Stimulated activated CD8-positive, alpha-beta memory T cell treated with anti-CD3 and anti-CD28 coated beads, Interleukin-2, amount 100 ng/mL, for 1 hour (primary cell): ENCODE results near the gene ABHD14A.

Experiments used
- DNase-seq, 2 donors: peaks; one replicate each; pipeline ENCODE4 v3.0.0-alpha.2; 2020; ENCODE audit warnings: low read depth in 2 of 2

Gene ABHD14A

DNA sequence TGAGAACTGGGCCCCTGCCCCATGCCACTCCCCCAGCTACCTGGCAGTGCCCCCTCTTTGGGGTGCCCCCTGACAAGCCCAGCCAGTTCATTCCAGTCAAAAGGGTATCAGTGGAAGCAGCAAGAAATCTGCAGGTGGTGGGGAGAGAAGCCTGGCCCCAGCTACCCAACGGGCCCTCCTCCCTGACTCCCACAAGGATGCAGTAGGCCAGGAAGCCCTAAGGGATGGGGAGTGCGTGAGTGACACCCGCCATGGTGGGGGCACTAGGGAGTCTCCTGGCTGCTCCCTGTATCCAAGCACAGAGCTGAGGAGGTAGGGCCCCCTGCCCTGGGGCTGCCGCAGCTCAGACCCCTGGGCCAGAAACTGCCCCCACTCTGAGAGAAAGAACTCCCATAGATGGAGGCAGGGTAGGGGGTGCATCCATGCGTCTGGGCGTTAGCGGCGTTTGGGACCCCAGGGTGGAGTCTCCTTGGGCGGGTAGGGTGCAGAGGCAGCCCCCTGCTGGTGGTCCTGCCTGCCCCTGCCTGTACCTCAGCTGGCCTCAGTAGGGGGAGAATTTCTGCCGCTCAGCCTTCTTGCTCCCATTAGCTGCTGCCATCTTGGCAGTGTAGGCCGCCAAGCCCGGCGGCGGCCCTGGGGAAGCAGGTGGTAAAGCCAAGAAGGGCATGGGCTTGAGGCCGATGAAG, 17.2 kb upstream of the ABHD14A start:
- no peak for DNase-seq

DNA sequence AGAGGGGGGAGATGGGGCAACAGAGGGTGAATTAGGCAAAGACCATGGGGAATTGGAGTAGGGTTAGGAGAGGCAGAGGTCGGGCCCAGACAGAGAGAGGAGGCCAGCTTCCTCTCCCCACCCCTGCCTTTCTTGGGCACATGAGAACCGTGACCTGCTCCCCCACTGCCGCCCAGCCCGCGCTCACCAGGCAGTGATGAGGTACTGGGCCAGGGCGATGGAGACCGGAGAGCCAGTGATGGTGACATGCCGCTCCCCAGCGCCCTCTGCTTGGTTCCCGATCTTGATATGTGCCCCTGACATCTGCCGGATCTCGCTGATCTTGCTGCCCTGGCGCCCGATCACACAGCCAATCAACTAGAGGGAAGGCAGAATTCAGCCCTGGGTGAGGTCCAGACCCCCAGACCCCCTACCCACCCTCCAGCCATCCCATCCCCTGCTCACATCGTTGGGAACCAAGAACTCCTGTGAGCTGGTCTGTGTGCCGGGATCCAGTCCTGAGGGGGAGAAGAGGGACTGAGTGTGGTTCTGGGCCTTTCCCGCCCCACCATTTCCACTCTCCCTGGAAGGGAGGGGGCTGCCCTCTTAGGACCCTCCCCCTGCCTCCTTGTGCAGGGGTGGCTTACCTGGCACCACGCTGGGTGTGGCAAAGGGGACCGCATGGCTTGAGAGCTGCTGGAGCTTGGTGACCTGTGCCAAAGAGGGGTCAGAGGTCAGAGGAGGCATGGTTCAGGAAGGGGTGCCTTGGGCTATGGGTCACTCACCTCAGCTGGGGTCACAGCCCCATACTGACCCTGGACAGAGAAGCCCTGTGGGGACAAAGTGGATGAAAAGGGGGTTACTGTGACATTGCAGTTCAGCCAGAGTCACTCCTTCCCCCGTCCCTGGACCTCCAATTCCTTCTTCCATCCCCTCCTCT, 16.0 kb upstream of the ABHD14A start:
- no peak for DNase-seq

DNA sequence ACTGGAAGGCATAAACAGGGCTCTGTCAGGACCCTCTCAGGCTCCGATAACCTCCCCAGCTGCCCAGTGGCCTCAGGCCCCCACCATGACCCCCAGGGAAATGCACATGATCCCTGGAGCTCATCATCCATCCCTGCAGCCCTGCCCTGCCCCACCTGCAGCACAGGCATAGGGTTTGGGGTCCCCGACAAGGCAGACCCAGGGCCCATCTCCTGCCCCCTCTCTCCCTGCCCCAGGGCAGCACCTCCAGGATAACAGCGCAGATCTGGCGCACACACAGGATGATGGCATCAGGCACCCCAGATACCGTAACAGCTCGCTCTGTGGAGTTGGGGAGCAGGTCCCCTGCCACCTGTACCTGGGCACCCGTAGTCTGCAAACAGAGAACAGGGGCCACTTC, 15.2 kb upstream of the ABHD14A start:
- no peak for DNase-seq

DNA sequence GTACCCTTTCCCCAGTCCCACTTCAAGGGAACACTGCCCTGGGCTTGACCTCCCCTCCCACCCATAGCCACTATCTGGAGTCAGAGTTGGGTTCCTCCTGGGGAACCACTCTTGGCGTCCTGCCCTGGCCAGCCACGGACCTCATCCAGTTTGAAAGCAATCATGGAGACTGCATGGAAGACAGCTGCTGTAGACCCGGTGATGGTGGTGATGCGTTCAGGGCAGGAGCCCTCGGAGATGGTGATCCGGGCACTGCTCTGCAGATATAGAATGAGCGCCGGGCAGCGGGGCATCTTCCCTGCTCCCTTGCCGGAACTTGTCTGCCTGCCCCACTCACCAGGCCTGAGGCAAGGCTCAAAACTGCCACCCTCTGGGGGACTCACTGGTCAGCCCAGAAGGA, 14.5 kb upstream of the ABHD14A start:
- no peak for DNase-seq

DNA sequence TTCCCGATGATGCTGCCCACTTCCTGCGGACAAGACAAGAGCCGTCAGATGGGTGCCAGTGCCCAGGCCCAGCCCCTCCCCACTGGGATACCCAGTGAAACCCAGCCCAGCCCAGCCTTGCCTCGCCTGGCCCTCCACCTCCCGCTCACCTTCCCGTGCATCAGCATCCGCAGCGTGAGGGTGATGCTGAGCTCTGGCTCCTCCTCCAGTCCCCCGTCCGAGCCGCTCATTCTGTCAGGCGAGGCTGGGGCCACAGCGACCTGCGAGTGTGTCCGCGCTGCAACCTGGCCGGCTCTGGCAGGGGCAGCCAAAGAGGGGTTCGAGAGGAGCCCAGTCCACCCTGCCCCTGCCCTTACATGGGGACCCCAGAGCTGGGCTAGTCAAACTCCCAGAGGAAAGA, 13.9 kb upstream of the ABHD14A start:
- DNase-seq, result no peak

DNA sequence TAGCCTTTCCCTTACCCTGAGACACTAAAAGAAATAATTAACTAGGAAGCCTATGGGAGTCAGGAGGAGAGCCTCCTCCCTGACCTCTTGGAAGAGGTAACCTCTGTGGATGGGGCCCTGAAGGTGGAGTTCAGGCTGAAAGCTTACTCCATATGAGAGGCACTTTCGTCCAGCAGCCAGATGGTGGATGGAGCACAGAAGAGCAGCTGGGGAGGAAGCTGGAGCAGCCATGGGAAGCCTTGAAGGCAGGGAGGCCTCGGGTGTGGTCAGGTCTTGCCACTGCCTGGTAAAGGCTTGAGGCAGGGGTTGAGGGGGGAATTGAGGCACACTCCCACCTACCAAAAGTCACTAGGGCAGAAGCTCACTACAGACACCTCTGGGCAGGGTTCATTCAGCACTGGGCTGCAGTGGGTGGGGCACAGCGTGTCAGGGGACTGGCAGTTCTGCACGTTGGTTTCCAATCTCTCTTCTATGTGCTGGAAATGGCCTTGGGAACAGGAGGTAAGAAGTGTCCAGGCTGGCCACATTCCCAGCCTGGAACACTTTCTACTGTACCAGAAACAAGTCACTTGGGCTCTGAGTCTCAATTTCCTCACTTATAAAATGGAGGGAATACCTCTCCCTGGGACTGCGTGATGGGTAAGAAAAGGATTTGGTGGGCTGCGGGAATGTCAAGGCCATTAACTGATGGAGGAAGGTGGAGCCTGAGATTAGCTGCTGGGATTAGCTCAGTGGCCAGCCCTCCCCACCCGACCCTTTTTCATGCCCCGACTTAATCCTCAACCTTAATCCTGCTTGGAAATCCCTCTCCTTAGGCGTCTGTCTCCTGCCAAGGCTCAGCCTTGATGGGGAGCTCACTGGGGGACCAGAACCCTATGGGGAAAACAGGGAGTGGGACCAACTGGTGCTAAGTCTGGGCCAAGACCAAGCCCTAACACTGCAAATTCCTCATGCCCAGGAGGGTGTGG, 13.0 kb upstream of the ABHD14A start:
- DNase-seq, result no peak

DNA sequence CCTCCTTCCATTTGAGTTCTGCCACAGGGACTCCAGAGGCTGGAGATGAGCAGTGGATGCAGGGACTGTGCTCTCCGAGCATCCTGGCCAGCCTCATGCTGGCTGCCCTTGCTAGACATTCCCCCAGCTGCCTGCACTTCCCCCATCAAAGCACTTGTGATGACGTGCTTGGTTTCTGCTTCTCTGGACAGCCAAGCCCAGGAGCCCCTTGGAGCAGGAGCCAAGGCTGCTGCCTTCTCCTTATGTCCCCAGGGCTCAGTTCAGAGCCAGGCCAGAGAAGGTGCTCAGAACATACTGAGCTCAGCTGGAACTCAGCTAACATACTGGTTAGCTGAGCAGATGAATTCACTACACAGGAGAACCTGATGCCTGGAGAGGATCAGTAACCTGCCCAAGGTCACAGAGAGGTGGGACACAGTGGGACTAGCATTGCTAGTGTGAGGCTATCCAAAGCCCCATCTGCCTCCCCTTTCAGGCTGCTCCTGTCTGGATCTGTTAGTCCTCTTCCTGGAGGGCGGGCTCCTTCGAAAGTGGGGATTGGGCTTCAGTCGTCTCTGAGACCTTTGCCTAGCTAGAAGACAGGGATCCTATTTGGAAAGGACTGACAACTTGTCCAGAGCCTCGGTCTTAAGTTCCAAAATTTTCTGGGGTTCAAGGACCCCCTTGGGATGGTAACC, 11.9 kb upstream of the ABHD14A start:
- DNase-seq, result no peak

DNA sequence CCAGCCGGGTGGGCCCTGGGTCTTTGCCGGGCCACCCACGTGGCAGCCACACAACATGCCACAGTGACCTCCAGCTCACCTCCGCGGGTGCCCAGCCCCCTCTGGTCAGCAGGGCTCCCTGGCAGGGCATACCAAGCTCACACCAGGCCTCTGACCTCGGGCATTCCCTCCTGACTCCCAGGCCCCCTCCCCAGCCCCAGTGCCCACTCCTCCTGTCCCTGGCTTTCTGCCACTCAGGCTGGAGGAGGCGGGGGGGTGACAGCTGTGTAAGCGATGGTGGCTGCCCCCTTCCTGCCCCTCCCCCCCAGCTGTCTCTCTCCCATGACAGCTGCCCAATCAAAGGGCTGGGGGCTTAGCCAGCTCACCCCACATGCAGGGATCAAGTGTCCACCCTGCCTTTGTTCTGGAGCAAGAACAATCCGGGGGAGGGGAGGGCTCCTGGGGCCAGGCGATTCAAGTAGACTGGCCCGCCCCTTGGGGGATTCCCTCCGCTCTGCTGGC, 10.9 kb upstream of the ABHD14A start:
- DNase-seq, result no peak

DNA sequence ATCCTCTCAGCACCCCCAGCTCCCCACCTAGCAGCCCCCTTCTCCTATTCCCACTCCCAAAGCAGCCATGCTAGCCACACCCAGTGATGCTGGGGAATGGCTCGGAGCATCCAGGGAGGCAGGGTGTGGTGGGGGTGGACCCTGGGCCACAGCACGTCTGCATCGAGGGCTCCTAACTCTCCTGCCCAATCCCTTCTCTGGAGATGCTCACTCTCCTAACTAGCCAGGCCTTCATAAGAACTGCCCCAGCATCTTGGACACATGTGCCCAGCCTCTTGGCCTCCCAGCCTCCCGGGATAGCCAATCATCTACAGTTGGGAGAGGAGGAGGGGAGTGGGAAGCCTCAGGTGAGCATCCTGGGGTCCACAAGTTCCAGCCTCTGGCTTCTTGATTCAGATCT, 10.3 kb upstream of the ABHD14A start:
- DNase-seq, result no peak

DNA sequence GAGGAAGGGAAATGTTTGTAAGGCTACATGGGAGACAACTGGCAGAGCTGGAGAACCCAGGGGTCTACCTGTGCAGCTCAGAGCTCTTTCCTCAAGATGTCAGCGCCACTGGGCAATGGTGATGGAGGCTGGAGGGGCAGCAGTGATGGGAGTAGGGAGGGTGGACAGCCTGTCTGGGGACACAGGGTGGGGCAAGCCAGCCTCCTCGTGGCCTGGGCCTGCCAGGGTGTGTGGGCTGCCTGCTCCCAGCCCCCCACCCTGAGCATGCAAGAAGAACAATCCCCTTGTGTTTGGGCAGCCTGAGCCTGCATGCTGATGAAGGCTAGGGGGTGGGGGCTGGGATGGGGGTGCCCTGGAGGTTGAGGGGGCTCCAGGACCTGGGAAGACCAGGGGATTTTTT, 8.8 kb upstream of the ABHD14A start:
- DNase-seq, result no peak

DNA sequence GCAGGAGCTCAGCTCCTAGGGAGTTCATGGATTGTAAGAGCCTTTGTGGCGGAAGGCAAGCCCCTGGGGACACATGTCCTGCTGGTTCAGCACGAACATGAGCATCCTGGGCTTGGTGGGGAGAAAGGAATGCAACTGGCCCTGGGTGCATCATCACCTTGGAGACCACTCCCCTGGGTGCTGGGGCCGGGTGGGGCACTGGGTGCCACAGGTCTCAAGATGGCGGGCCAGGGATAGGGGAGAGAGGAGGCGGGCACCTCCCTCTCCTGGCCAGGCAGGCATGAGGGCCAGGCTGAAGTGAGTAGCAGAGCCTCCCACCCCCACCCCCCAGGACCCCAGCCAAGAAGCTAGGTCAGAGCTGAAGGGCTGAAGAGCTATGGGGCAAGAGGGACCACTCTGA, 8.4 kb upstream of the ABHD14A start:
- DNase-seq, result no peak

DNA sequence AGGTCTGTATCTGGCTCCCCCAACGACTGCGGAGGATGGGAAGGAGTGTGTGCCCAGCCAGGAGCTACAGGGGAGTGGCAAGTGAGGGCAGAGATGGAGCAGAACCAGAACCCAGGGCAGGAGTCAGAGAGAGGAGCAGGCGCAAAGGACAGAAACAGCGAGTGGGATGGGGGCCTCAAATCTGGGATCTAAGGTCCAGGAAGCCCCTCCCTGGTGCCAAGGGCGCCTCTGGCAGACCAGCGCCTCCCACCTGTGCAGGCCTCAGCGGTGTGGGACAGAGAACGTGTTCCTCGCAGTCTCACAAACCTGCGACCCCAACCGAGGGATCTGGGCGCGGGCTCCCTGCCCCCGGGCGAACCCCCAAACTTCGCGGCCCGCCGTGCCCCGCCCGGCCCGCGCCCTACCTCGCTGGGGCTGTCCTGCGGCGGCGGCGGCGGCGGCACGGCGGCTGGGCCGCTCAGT, 7.9 kb upstream of the ABHD14A start:
- no peak for DNase-seq

DNA sequence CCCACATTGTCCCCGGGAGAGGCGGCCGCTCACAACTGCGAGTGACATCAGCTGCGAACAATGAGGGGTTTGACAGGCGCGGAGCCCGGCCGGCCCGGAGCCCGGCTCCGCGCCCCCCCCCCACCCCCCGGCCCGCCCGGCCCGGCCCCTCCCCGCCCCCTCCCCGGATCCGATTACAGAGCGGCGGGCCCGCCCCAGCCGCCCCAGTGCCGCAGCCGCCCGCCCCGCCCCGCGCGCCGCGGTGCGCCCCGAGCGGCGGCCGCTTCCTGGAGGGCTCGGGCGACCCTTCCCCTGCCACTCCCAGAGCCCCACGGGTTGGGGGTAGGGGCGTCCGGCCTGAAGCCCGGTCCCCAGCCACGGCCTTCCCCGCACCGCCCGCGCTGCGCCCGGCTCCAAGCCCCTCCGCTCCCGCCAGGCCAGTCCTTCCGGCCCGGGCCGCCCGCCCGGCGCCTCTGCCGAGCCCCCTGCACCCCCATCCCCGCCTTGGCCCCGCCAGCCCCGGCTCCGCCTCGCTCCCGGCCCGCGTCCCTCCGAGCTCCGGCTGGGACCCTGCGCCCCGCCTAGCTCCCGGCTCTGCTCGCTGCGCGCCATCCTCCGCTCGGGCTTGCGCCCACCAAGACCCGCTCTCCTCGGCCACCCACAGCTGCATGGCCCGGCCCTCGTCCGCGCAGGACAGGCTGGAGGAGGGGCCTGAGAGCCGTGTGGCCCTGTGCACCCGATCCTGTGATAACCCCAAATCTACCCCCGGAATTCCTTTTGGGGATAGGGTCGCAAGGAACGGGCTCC, 7.3 kb upstream of the ABHD14A start, which contains the start of gene PCBP4:
TSS of gene PCBP4 (minus strand) at position 71 of the 786 bp plus-strand sequence. CDS start 6,214 bp downstream, outside the sequence.
- DNase-seq, result no peak

DNA sequence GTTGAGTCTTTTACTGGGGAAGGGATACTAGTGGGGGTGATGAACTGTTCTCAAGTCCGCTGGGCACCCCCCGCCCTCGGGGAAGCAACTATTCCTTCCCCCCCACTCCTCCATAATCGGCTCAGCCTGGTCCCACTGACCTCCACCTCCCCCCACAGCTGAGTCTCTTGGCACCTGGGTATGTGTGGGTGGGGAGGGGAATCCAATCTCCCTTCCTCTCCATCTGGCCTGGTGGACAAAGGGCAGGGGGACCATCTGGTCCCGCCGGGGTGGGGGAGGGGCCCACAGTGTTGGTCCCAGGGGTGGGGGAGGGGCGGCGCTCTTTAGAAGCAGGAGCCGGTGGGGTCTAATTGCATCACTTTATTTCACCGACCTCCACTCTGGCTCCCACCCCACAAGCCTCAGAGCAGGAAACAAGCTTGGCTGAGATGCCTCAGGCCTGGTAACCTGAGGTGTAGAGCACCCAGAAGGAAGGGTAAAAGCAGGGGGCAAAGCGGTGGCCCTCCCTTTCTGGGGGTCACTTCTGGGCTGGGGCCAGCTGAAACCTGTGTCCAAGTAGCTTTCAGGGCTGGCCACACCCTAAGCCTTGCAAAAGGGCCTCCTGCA, 6.6 kb upstream of the ABHD14A start:
- no peak for DNase-seq

DNA sequence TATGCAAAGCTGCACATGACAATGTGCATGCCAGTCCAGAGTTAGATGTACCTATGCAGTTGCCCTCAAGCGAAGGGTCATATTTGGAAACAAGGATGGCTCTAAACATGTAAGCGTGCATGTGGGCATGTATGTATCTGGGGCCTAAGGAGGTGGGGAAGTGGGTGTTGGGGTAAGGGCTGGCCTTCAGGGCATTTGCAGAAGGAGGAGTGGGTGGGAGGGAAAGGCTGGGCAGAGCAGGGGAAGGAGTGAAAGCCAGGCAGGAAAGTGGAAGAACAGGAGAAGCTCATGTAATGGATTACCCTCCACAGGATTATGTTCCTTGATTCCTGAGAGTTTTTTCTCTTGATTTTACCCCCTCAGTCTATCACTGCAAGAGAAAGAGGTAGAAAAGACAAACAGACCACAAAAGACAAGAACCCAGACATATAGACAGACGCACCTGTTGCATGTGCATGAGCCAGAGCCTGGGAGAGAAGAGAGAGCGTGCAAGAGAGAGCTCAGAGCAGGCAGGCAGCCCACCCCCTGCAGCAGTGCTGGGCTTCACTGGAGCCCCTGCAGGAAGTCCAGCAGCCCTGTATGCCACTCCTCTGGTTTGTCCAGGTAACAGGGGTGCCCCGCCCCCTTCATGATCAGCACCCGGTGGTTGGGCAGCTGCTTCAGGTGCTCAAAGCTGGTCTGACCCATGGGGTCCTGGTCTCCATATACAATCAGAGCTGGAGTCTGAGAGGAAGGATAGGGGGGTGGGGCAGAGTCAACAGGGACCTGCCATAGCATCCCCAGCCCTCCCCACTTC, 5.8 kb upstream of the ABHD14A start:
- no peak for DNase-seq

DNA sequence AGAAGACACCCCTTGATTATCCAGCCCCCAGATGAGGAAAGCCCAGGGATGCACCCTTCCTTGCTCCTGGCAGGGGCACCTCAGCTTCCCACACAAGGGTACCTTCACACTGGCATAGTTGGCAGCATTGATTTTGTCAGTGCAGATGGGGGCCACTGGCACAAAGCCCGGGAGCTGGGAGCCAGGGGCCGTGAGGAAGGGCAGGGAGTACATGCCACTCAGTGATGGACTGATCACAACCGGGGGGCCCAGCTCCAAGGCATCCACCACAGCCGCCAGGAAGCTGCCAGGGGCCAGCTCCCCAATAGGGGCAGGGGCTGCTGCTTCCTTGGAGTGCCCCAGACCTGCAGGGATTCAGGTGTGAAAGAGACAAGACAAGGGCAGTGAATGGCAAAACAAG, 5.0 kb upstream of the ABHD14A start:
- DNase-seq, result no peak

DNA sequence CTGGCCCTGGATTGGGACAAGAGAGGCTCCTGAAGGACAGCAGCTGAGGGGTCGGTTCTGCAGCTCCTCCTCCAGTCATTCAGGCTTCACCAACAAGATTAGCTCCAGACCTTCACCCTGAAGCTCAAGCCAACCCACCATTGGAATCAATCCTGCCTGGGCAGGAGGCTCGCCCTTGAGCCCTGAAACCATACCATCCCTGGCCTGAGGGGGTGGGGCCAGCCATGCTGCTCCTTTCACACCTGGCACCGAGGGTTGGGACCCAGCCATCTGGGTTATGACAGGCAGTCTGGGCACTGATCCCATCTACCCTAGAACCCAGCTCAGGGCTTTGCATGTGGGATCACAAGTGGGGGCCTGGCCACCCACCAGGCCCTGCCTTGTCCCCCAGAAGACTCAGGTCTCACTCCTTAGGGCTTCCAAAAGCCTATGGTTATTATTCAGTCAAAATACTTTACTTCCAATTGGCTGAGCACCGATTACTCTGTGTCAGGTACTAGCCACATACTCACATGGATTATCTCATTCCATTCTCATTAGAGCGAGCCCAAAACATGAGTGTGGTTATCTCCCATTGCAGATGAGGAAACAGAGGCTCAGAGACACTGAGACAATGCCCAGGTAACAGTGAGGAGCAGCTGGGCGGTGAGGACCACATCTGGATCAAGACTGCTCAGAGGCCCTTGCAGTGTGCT, 4.1 kb upstream of the ABHD14A start:
- DNase-seq, result no peak

DNA sequence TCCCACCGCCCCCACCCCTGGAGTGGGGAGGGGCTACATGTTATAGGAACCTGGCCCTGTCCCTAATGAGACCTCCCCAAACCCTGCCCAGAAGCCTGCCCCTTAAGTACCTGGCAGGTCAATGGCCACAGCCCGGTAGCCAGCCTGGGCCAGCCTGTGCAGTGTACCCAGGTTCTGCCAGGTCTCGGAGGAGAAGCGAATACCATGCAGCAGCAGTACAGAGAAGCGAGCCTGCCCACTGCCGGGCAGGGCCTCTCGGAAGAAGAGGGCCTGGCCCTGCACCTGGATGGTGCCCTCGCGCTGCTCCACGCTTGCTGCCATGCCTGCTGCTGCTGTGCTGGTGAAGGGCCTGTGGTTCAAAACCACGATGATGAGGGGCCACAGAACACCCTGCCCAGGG, 3.5 kb upstream of the ABHD14A start:
- no peak for DNase-seq
